Measurements from ENCODE around the gene RELCH.

- TF ChIP-seq CTCF (IDR thresholded peaks at IDR 0.05; ENCODE audit: low read depth, low read length, poor library complexity, severe bottlenecking) (no peak), EZH2phosphoT487 (IDR thresholded peaks at IDR 0.05; ENCODE audit: borderline replicate concordance, low read length) (no peak)
Measured at GRCh38 chr18:62357079-62357719, 170.1 kb downstream of the RELCH start.

Measured in DOHH2 (cell line).